GM21619 (cell line): ENCODE results near the gene TIMD4.

Experiments used
- ATAC-seq: cut with Tn5 transposase; IDR thresholded peaks from one replicate; pipeline ENCODE4 v1.9.1; 2021; ENCODE audit not compliant: unreplicated experiment

TIMD4 gene

DNA sequence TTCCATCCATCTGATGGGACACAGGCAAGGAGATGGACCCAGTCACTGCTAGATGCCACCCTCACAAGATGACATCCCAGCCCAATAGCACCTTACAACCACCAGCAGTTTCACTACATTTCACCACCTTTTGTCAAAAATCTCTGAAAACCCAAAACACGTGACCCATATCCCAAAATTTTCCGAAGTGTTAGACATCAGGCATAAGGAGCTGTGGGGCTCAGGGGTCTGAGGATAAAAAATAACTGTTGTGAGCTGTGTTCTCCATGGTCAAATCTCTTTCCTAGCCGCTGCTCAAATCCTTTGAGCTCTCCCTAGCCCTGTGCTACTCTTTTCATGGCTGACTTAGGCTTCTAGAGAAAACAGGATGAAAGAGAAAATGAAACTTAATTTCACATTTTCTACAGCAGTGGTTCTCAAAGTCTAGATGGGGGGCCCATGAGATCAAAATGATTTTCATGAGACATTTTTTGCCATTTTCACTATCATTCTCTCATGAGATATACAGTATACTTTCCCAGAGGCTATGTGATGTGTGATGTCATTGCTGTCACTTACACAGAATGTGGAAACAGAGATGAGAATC, 40.7 kb downstream of the TIMD4 start:
- peak; percentile 38 for ATAC-seq

DNA sequence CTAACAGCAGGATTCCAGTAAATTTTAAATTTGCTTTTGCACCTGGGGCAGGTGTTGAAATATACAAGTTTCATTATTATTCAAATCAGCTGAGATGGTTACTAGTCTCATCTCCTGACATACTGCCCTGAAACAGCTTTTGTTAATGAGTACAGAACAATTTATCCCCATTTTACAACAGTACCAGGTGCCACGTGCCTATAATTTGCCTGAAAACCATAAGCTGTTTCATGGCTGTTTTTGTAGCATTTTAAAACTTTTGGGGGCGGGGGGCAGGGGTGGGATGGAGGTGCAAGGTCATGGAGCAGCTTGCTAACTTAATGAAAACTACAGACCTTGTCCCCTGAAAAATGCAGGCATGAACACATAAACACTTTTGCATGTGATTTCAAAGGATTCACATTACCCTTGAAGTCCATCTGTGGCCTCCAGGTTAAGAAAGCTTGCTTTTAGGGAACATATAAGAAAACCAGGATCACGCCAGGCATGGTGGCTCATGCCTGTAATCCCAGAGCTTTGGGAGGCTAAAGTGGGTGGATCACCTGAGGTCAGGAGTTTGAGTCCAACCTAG, 42.1 kb downstream of the TIMD4 start:
- ATAC-seq = peak; percentile 53

DNA sequence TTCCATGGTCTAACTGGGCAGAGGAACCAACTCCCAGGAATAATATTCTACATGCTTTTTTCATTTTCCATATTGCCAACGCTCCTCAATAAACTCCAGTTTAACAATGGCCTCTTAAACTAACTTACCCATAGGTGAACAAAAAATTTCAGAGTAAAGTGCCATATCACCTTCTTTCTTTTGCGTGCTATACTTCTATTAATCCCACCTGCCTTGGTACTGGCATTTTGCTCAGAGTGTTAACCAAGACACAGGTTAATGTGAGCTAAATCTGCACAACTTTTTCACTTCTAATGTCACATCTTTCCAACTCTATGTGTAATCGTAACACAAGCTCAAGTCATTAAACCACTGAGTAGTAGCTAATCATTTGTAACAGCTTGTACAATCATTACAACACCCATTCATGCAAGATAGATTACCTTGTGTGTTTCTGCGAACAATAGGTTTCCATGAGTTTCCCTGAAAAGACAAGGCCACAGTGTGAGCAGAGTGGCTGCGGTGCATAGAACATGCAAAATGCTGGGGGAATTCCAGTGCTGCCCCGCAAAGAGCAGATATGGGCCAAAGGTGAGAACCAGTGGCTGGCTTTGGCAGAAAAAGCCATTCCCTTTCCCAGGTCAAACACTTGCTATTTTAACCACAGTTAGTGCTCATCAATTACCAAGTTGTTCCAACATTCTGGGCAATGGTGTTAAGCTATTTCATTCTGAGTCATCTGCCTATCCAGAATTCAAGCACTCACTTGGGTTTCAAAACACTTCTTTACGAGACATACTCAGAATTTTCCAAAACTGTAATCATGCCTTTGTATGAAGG, 42.8 kb downstream of the TIMD4 start:
- ATAC-seq = peak; percentile 54

GRCh38 chr5:156918311-156918845, 44.6 kb downstream of the TIMD4 start:
- no peak for ATAC-seq

DNA sequence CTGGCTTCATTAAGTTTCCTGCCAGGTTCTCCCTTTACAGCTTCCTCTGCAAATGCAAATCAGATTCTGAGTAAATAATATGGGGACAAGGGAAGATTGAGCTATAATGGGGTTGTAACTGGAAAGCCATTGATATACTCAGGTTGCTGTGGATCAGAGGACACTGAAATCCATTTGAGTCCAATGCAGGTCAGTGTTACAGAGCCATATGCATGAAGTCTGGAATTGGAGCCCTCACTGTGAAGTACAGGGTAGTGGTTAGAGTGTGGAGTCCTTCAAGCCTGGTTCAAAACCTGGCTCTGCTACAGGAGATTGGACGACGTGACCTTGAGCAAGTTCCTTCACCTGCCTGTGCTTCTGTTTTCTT, 48.7 kb downstream of the TIMD4 start:
- ATAC-seq = peak; percentile 13

GRCh38 chr5:156913719-156914370, 49.2 kb downstream of the TIMD4 start:
- peak; percentile 95 for ATAC-seq

GRCh38 chr5:156913355-156913718, 49.7 kb downstream of the TIMD4 start:
- ATAC-seq = no peak

GRCh38 chr5:156912869-156913268, 50.2 kb downstream of the TIMD4 start:
- no peak for ATAC-seq

- no peak for ATAC-seq
Observed at GRCh38 chr5:156909180-156909579, 53.8 kb downstream of the TIMD4 start.

DNA sequence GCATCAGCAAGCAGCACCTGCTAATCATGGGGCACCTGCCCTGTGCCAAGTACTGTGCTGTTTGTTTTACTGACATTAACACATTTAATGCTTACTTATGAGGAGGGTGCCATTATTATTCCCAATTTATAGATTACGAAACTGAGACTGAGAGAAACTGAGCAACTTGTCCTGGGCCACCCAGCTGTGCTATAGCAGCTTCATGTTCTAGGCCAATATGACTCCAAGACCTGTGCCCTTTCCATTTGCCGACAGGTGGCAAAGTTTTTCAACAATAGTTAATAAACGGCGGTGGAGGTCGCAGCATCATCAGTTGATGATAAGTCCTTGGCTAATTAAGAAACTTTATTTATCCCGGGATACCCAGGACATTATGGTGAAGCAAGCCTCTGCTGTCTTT, 55.4 kb downstream of the TIMD4 start:
- no peak for ATAC-seq

GRCh38 chr5:156906807-156907206, 56.2 kb downstream of the TIMD4 start:
- ATAC-seq = no peak

DNA sequence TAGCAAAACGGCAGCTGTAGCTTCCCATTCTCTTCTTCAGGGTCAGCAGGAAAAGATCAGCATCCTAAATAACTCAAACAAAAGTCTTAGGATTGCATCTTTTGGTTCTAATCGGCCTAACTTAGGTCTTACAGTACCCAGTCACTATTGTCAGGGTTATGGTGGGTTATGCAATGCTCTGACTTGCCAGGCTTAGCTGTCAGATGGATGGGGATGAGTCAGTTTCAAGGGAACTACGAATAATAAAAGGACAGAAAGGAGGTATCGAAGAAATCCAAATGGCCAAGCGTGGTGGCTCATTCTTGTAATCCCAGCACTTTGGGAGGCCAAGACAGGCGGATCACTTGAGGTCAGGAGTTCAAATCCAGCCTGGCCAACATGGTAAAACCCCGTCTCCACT, 66.5 kb downstream of the TIMD4 start:
- ATAC-seq = no peak

DNA sequence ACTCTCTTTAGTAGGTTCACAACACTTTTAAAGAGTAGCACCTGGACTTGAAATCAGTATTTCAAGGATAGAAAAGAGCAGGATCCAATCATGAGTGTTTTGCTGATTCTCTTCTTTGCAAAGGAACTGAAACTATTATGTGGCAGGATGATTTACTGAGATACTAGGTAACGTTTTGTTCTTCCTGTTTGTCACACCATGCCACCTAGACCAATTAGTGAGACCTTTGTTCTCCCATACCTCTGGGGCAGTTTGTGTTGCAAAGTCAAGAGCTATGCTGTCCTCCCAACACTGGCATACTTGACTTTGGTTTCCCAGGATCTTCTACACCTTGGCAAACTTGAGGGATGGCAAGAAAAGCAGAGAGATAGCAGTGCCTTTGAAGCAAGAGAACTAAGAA, 69.5 kb downstream of the TIMD4 start:
- ATAC-seq = peak; percentile 73

DNA sequence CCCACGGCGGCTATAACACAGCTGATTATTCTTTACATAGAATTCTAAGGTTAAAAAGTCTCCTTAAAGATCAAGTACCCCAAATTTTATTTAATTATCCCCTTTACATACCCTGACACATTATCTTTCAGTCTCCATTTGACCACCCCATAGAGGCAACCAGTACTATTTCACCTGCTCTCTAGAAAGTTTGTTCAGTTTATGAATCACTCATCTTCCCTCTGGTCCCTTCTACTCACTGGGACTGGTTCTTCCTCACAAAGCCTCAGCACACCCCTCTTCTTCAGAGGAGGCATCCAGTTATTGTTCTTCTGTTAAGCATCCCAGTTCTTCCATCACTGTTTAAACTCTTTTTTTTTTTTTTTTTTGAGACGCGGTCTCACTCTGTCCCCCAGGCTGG, 70.2 kb downstream of the TIMD4 start:
- ATAC-seq = no peak

GRCh38 chr5:156892223-156892622, 70.8 kb downstream of the TIMD4 start:
- ATAC-seq = no peak

DNA sequence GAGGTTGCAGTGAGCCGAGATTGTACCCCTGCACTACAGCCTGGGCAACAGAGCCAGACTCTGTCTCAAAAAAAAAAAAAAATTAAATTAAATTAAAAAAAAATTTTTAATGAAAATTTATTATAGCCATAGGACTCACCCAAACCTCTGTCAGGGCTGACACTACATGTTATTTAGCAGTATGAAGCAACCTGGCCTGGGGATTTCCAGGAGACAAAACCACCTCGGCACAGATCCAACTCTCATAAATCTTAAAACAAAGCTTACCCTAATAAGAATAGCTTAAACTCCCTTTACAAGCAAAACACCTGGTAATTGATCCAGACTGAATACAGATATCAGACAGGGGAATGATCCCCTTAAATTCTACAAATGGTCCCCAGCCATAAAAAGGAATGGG, 74.5 kb downstream of the TIMD4 start:
- ATAC-seq = no peak

- peak; percentile 26 for ATAC-seq
Observed at GRCh38 chr5:156883316-156883875, 79.6 kb downstream of the TIMD4 start.

GRCh38 chr5:156879665-156880285, 83.3 kb downstream of the TIMD4 start:
- peak; percentile 92 for ATAC-seq

DNA sequence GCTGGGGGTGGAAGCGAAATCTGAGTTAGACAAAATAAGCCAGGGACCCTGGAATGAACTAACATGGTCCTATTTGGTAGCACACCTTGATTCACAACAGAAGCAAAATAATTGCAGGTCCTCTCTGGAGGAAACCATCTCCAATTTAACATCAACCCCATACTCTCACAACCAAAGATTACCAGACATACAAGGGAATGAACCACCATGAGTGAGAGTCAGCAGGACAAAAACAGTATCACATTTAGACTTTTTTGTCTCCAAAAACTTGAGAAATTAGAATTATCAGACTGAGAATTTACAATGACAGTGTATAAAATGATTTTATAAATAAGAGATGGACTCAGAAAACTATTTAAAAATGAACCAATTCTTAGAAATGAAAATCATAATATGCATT, 91.8 kb downstream of the TIMD4 start:
- ATAC-seq = no peak

- no peak for ATAC-seq
Observed at GRCh38 chr5:156870498-156870839, 92.6 kb downstream of the TIMD4 start.
